Breast epithelium (tissue), 3 donors: ENCODE results near the gene CLCN1.

Experiments used
- CTCF ChIP-seq, 3 donors: fragments of 450-650 bp; IDR thresholded peaks; one replicate each; pipeline ENCODE4 v1.5.1; 2016 to 2017; ENCODE audit warnings: antibody characterized with exemption in 3 of 3, mild to moderate bottlenecking in 3 of 3, moderate library complexity in 3 of 3
- POLR2A ChIP-seq: fragments of 450-650 bp; IDR thresholded peaks from one replicate; pipeline ENCODE4 v1.6.1; 2016; ENCODE audit warnings: antibody characterized with exemption, mild to moderate bottlenecking, moderate library complexity
- POLR2AphosphoS5 ChIP-seq, 3 donors: sonication (generic); formaldehyde crosslinking; IDR thresholded peaks; one replicate each; pipeline ENCODE4 v1.6.1; 2017; ENCODE audit warnings: antibody characterized with exemption in 3 of 3

GRCh38 chr7:143354376-143354775 lies 38.5 kb downstream of the CLCN1 start:
- TF ChIP-seq POLR2AphosphoS5 (IDR thresholded peaks at IDR 0.05): no peak
- TF ChIP-seq CTCF (IDR thresholded peaks at IDR 0.05): no peak
- no peak for TF ChIP-seq POLR2A
